Mammary epithelial cell (primary cell): Measurements from ENCODE around the gene ANKRD33B.

ENCODE experiments used
- EZH2 ChIP-seq: IDR thresholded peaks from 2 replicates; pipeline ENCODE4 v1.6.1; 2012; ENCODE audit warnings: low read length, inconsistent platforms, borderline replicate concordance
- TF ChIP-seq, protein P1 (sequence below), 2 donors: IDR thresholded peaks in 1 of 2; conservative IDR thresholded peaks in 1 of 2; 2 replicates each; pipeline ENCODE4 v1.5.1; 2011 to 2012; ENCODE audit warnings: inconsistent platforms in 2 of 2, low read length in 2 of 2, mild to moderate bottlenecking in 2 of 2, control low read depth in 1 of 2, low read depth in 1 of 2; ENCODE audit not compliant: insufficient read depth in 1 of 2; ENCODE audit errors: extremely low read depth in 1 of 2

DNA sequence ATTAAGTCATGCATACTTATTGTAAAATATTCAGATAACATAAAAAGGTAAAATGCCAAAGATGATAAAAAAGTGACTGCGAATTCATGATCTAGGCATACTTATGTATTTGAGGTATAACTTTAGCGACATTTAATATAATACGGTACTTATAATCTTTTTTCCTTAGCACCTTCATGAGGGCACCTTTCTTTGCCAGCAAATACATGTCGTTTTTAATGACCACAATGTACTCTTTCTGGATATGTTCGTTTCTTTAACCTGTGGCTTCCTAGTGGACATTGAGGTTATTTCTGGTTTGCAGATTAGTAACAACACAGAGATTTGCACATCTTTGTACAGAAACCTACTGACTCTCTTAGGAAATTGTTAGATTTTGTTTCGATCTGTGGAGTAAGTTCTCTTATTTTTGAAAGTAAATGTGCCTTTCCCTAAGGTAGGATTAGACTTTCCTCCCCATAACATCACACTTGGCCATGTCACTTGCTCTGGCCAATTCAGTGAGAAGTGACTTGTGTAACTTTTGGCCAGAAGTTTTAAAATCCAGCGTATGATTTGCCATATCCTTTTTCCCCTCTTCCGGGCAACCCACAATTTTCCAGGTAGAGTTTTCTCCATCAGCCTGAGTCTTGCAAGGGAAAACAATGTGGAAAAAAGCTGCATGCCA is 24.4 kb downstream of the ANKRD33B start:
- TF ChIP-seq, protein P1, sequence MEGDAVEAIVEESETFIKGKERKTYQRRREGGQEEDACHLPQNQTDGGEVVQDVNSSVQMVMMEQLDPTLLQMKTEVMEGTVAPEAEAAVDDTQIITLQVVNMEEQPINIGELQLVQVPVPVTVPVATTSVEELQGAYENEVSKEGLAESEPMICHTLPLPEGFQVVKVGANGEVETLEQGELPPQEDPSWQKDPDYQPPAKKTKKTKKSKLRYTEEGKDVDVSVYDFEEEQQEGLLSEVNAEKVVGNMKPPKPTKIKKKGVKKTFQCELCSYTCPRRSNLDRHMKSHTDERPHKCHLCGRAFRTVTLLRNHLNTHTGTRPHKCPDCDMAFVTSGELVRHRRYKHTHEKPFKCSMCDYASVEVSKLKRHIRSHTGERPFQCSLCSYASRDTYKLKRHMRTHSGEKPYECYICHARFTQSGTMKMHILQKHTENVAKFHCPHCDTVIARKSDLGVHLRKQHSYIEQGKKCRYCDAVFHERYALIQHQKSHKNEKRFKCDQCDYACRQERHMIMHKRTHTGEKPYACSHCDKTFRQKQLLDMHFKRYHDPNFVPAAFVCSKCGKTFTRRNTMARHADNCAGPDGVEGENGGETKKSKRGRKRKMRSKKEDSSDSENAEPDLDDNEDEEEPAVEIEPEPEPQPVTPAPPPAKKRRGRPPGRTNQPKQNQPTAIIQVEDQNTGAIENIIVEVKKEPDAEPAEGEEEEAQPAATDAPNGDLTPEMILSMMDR (conservative IDR thresholded peaks at IDR 0.05 in 1 of 2, IDR thresholded peaks at IDR 0.05 in 1 of 2; ENCODE audit: extremely low read depth in 1 of 2, insufficient read depth in 1 of 2, low read depth in 1 of 2, low read length in 2 of 2) = no peak
- TF ChIP-seq EZH2 = no peak
